CD4-positive, alpha-beta T cell treated with Interferon gamma for 1 hour (primary cell): ENCODE measurements around the gene UQCRC2.
A peak's percentile ranks its signal among the peaks of the same experiment; 100 is the strongest.
"Not testable (repeated sequence)": the region's sequence is repeated elsewhere in the genome, so short reads cannot be mapped to it uniquely, and the experiment has no call there.

Experiments used
- DNase-seq: peaks from one replicate; pipeline ENCODE4 v3.0.0-alpha.2; 2020

Gene UQCRC2

GRCh38 chr16:21984062-21984461, 30.9 kb downstream of the UQCRC2 start:
- no peak for DNase-seq

- DNase-seq = no peak
Observed at GRCh38 chr16:21985524-21985923, 32.4 kb downstream of the UQCRC2 start.

- DNase-seq = no peak
Observed at GRCh38 chr16:21986692-21987246, 33.6 kb downstream of the UQCRC2 start.

GRCh38 chr16:21987498-21987897, 34.3 kb downstream of the UQCRC2 start:
- no peak for DNase-seq

DNA sequence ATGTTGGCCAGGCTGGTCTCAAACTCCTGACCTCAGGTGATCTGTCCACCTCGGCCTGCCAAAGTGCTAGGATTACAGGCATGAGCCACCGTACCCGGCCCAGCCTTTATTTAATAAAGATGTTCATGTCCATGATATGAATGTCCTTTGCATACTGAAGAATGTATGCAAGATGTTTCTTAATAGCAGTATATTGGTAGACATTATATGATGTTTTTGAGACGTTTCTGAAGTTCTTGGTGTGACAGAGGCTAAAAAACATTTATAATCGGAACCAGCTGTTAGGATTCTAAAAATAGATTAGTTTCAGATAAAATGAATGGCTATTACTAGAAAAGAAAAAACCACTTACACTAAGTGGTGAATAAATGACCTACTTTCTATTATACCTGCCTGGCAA, 36.0 kb downstream of the UQCRC2 start:
- no peak for DNase-seq

DNA sequence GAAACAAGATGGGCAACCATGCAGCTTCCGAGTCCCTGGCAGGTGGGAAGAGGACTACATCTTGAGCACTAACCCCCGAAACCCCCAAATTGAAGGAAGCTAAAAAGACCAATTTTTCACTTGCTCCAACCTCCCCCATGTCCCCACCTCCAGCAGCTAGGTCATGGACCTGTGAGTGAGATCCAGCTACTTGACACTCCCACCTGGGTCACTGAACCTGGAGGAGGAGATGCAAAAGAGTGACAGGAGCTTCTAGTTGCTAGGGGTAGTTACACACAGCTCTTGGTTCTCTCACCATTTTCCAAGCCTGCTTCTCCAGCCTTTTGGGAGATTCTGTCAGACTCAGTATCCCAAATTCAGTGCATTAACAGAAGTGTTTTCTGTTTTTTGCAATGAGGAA, 36.6 kb downstream of the UQCRC2 start:
- DNase-seq = no peak

GRCh38 chr16:21990381-21990944, 37.3 kb downstream of the UQCRC2 start:
- no peak for DNase-seq

GRCh38 chr16:21991621-21992020, 38.5 kb downstream of the UQCRC2 start:
- DNase-seq = no peak

DNA sequence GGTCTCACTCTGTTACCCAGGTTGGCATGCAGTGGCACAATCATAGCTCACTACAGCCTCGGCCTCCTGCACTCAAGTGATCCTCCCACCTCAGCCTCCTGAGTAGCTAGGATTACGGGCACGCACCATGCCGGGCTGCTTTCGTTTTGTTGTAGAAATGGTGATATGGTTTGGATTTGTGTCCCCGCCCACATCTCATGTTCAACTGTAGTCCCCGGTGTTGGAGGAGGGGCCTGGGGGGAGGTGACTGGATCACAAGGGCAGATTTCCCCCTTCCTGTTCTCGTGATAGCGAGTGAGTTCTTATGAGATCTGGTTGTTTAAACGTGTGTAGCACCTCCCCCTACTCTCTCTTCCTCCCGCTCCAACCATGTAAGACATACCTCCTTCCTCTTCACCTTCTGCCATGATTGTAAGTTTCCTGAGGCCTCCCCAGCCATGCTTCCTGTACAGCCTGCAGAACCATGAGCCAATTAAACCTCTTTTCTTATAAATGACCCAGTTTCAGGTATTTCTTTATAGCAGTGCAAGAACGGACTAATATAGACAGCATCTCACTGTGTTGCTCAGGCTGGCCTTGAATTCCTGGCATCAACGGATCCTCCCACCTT, 41.8 kb downstream of the UQCRC2 start:
- no peak for DNase-seq

- no peak for DNase-seq
Observed at GRCh38 chr16:21996923-21997696, 43.9 kb downstream of the UQCRC2 start.

GRCh38 chr16:21997697-21998480, 44.7 kb downstream of the UQCRC2 start:
- DNase-seq = no peak

- no peak for DNase-seq
Observed at GRCh38 chr16:22001591-22001990, 48.4 kb downstream of the UQCRC2 start.

DNA sequence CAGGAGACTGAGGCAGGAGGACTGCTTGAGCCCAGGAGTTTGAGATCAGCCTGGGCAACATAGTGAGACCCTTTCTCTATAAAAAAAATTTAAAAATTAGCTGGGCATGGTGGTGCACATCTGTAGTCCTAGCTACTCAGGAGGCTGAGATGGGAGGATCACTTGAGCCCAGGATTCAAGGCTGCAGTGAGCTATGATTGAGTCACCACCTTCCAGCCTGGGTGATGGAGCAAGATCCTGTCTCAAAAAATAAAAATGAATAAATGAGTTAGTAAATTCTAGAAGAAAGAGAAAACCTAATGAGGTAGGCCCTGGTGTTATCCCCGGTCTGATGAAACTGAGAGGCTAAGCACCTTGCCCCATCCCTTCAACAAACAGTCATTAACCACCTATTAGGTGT, 48.9 kb downstream of the UQCRC2 start:
- DNase-seq = not testable (repeated sequence)

DNA sequence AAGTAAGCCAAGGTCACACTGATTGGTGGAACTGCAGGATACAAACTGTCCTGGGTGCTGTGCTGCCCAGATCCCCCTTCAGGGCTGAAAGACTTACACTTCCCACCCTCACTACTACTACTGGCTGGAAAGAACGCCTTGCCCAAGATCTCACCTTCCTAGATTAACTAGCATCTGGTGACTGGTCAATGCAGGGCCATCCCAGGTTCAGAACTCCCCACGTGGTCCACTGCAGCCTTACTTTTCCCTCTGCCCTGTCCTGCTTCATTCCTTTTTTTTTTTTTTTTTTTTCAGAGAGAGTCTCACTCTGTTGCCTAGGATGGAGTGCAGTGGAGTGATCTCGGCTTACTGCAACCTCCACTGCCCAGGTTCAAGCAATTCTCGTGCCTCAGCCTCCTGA, 50.0 kb downstream of the UQCRC2 start:
- DNase-seq = no peak

DNA sequence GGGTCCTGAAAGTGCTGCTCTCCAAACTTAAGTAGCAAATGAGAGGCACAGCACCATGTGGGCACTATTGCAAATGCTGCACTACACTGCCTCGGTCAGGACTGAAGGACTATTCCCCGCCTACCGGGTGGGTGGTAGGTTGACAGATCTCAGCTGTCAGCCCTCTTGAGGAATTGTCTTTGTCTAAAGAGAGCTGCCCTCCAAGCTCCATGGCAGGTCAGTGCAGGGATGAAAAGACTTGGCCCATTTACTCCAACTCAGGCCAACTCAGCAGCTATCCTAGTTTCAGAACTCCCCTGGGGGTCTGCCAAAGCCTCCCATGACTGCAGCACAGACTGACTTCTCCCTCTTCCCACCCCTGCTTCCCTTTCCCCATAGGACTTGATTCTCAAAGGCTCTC, 51.2 kb downstream of the UQCRC2 start:
- no peak for DNase-seq

DNA sequence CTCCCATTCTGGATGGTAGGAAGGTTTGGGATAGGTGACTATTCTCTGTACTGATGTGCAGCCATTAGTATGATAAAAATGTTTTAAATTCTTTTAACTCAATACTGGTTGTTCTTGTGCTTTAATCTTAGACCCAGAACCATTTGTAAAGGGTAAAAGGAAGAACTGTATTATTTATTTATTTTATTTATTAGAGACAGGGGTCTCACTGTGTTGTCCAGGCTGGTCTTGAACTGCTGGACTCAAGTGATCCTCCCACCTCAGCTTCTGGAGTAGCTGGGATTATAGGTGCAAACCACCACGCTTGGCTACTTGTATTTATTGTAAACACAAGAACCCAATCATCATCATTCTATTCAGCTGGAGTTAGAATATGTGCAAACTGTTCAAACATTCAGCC, 52.6 kb downstream of the UQCRC2 start:
- DNase-seq = no peak

- DNase-seq = no peak
Observed at GRCh38 chr16:22006636-22007035, 53.5 kb downstream of the UQCRC2 start.

DNA sequence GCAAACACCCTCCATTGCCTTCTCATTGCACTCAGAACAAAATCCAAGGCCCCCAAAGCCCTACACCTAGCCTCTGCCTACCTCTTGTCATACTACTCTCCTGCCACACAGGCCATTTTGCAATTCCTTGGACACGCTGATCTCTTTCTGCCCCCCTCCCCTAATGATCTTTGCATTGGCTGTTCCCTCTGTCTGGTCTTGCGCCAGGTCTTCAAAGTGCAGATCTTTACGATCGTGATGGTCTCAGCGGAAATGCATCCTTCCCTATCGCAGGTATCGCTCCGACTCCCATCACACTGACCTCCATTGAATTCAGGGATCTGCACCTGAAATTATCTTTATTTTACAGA, 54.0 kb downstream of the UQCRC2 start:
- no peak for DNase-seq

DNA sequence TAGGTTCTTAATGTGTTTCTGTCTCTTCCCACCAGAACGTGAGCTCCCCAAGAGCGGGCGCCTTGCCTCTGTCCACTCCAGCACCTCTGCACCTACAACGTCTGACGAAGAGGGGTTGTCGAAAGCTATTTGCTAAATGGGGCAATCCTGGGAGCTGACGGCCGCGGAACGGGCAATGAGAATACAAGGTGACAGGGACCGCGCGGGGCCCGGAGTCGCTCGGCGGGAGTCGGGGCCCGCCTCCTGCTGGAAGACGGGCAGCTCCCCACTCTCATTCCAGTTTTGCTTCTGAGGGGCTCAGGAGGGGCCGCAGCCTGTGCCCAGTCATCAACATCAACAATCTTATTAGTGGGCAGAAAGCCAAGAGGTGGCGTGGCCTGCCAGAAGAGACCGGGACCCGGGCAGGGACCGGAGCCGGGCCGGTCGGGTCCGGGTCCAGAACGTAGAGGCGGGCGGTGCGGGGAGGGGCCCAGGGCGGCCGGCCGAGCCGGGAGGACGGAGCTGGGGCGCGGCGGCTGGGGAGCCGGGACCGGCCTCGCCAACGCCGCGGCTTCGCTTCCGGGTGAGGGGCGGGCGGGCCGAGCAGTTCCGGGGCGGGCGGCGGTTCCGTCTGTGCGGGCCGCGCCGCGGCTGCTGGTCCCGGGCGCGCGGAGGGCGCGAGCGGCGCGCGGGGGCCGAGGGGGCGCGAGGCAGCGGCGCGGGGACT, 54.5 kb downstream of the UQCRC2 start, which contains the start of gene MOSMO:
MOSMO (plus strand) TSS at position 603 of the 706 bp plus-strand sequence. CDS start 191 bp downstream, outside the sequence.
- DNase-seq = peak; percentile 65

DNA sequence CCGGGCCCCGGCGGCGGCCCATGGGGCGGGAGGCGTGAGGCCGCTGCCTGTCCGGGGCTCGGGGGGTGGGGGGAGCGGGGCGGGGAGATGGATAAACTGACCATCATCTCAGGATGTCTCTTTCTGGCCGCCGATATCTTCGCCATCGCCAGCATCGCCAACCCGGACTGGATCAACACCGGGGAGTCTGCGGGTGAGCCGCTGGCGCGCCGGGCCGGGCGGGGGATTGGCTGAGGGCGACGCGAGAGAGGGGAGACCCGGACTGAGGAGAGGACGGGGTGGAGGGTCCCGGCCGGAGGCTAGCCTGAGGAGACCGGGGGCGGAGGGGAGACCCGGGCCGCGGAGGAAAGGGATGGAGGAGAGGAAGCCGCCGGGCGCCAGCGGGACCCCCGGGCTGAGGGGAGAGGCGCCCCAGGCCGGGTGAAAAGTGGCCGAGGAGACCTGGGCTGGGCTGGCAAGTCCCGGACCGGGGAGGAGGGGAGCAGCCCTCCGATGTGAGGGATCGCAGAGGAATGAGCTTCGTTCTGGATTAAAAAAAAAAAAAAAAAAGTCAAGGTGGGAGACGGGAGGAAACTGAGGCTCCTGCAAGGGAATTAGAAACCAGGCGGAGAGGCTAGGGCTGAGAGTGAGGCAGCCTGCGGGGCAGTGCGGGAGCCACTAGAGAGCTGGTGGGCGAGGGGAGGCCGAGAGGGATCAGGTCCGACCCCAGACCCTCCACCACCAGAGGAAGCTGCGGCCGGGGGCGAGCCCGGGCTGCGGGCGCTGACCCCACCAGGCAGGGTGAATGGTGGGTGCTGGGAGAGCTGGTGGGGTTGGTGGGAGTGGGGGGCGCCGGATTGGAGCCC, 55.3 kb downstream of the UQCRC2 start:
- no peak for DNase-seq

DNA sequence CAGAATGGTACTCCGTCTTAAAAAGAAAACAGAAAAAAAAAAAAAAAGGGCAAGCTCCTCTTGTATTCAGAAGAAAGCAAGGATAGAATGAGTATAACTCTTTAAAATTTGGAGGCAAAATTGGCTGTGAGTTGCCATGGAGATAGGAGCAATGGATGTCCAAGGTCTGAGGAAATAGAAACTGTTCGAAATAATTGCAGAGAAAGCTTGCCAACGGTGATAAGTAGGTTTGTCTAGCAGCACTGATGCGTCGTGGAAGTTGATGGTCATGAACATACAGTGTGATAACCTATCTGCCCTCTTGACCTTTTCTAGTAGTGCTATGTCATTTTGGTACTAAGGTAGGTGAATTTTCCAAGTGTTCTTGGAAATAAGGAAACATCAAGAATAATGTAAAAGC, 57.7 kb downstream of the UQCRC2 start:
- no peak for DNase-seq

GRCh38 chr16:22012241-22012640, 59.1 kb downstream of the UQCRC2 start:
- DNase-seq = no peak
